Smooth muscle cell (in vitro differentiated cells): ENCODE measurements around the gene PPP1R17. TPM values are rescaled to one million over a fixed set of nuclear protein-coding genes. Genes with fewer than 3 reads are reported as not detected.

Experiments
- DNase-seq: peaks from one replicate; lab custom pipeline; 2025; ENCODE audit not compliant: unreplicated experiment; lab: John Stamatoyannopoulos, UW
- H2AFZ ChIP-seq: fragments of 200-600 bp; sonication (generic); 2 replicates; pipeline ENCODE4 v1.6.0; 2016; ENCODE audit warnings: antibody characterized with exemption, low read depth, mild to moderate bottlenecking
- H3F3A ChIP-seq: fragments of 200-600 bp; sonication (generic); 2 replicates; pipeline ENCODE4 v1.6.0; 2017; ENCODE audit warnings: antibody characterized with exemption, low read depth
- H3K27ac ChIP-seq: fragments of 200-600 bp; sonication (generic); 2 replicates; pipeline ENCODE4 v1.5.1; 2016; ENCODE audit warnings: low read depth, mild to moderate bottlenecking
- H3K27me3 ChIP-seq: fragments of 200-600 bp; sonication (generic); 2 replicates; pipeline ENCODE4 v1.6.1; 2016; ENCODE audit warnings: low read depth, mild to moderate bottlenecking
- H3K36me3 ChIP-seq: fragments of 200-600 bp; sonication (generic); 2 replicates; pipeline ENCODE4 v1.5.1; 2016; ENCODE audit warnings: low read depth
- H3K4me1 ChIP-seq: fragments of 200-600 bp; sonication (generic); 2 replicates; pipeline ENCODE4 v1.5.1; 2016; ENCODE audit warnings: low read depth
- H3K4me2 ChIP-seq: fragments of 200-600 bp; sonication (generic); 2 replicates; pipeline ENCODE4 v1.6.0; 2016; ENCODE audit warnings: mild to moderate bottlenecking
- H3K4me3 ChIP-seq: fragments of 200-600 bp; sonication (generic); 2 replicates; pipeline ENCODE4 v1.5.1; 2016; ENCODE audit warnings: mild to moderate bottlenecking
- H3K79me2 ChIP-seq: fragments of 200-600 bp; sonication (generic); 2 replicates; pipeline ENCODE4 v1.6.0; 2016; ENCODE audit warnings: low read depth, mild to moderate bottlenecking
- H3K9ac ChIP-seq: fragments of 200-600 bp; sonication (generic); 2 replicates; pipeline ENCODE4 v1.6.0; 2016; ENCODE audit warnings: low read depth
- H3K9me3 ChIP-seq: fragments of 200-600 bp; sonication (generic); replicated peaks from 2 replicates; pipeline ENCODE4 v1.5.1; 2016; ENCODE audit warnings: low read depth
- H4K20me1 ChIP-seq: fragments of 200-600 bp; sonication (generic); 2 replicates; pipeline ENCODE4 v1.6.0; 2016; ENCODE audit warnings: low read depth
- CTCF ChIP-seq: fragments of 200-600 bp; sonication (generic); IDR thresholded peaks from 2 replicates; pipeline ENCODE4 v1.5.1; 2017; ENCODE audit warnings: borderline replicate concordance, mild to moderate bottlenecking, antibody characterized with exemption; ENCODE audit not compliant: insufficient read depth, poor library complexity, severe bottlenecking
- WGBS: methylation state at CpG from one replicate; pipeline ENCODE4 v1.1.7; 2016; ENCODE audit warnings: low lambda C conversion rate; 5-methylcytosine and 5-hydroxymethylcytosine counted together
- polyA plus RNA-seq: library from polyadenylated mRNA; unstranded; fragments of >200 nt; fragmentation: Nextera tagmentation; extraction: Ambion mirVana; gene quantifications from 2 replicates; pipeline ENCODE4 v1.2.1, GENCODE V29; 2016
- total RNA-seq: library from RNA; depleted of rRNA; stranded (reverse); fragments of >200 nt; gene quantifications from 2 replicates; pipeline ENCODE4 v1.2.3, GENCODE V29; 2014

PPP1R17 gene
- total and polyA plus RNA-seq, 2 experiments from 2014 or later: not detected

GRCh38 chr7:31692451-31692850 is 5.4 kb downstream of the PPP1R17 start:
- Histone ChIP-seq H3K36me3 (no peaks in the 10 kb centered on the region), H3K79me2 (no peaks in the 10 kb centered on the region), H3K9me3 (no peaks in the 10 kb centered on the region), H3K27ac (no peak overlapping the region), H2AFZ (no peak overlapping the region), H3K4me2 (no peak overlapping the region), H4K20me1 (no peaks in the 10 kb centered on the region), H3K4me1 (no peaks in the 10 kb centered on the region), H3F3A (no peaks in the 10 kb centered on the region), H3K27me3 (peaks cover 27% of the 10 kb centered on the region), H3K4me3 (no peak overlapping the region), H3K9ac (no peak overlapping the region)
- WGBS: 82% methylated on average over 5 of the region's 5 CpGs
- no peak for TF ChIP-seq CTCF
- DNase-seq: no peak

- Histone ChIP-seq H3K36me3 (no peaks in the 10 kb centered on the region), H3K27ac (no peak overlapping the region), H3K4me2 (no peak overlapping the region), H3K4me1 (no peaks in the 10 kb centered on the region), H3K9me3 (no peaks in the 10 kb centered on the region), H2AFZ (no peak overlapping the region), H3K79me2 (no peaks in the 10 kb centered on the region), H3K9ac (no peak overlapping the region), H3K4me3 (no peak overlapping the region), H3F3A (no peaks in the 10 kb centered on the region), H3K27me3 (peaks cover 24% of the 10 kb centered on the region), H4K20me1 (no peaks in the 10 kb centered on the region)
- no peak for DNase-seq
- no peak for TF ChIP-seq CTCF
- WGBS: 46% methylated on average over 2 of the region's 2 CpGs
Measured at GRCh38 chr7:31692871-31693270, 5.9 kb downstream of the PPP1R17 start.

- TF ChIP-seq CTCF: no peak
- DNase-seq: no peak
- WGBS: 78% methylated on average over 6 of the region's 6 CpGs
- H3K4me3 ChIP-seq: no peak overlapping the region
- no peak overlapping the region for H3K4me2 ChIP-seq
- H3K36me3 ChIP-seq: no peaks in the 10 kb centered on the region
- no peak overlapping the region for H2AFZ ChIP-seq
- no peaks in the 10 kb centered on the region for H4K20me1 ChIP-seq
- no peaks in the 10 kb centered on the region for H3K79me2 ChIP-seq
- no peak overlapping the region for H3K27ac ChIP-seq
- H3K4me1 ChIP-seq: no peaks in the 10 kb centered on the region
- no peaks in the 10 kb centered on the region for H3K9me3 ChIP-seq
- no peaks in the 10 kb centered on the region for H3F3A ChIP-seq
- H3K9ac ChIP-seq: no peak overlapping the region
- peaks cover 10% of the 10 kb centered on the region for H3K27me3 ChIP-seq
Measured at GRCh38 chr7:31695859-31696614, 9.0 kb downstream of the PPP1R17 start.

GRCh38 chr7:31699050-31699449 is 12.0 kb downstream of the PPP1R17 start:
- Histone ChIP-seq H3K9me3 (no peaks in the 10 kb centered on the region), H3K4me1 (no peaks in the 10 kb centered on the region), H3K27me3 (peaks cover 10% of the 10 kb centered on the region), H4K20me1 (no peaks in the 10 kb centered on the region), H3K9ac (no peak overlapping the region), H3K4me3 (no peak overlapping the region), H3K36me3 (no peaks in the 10 kb centered on the region), H2AFZ (no peak overlapping the region), H3K79me2 (no peaks in the 10 kb centered on the region), H3K4me2 (no peak overlapping the region), H3F3A (no peaks in the 10 kb centered on the region), H3K27ac (no peak overlapping the region)
- WGBS: 56% methylated on average over 2 of the region's 2 CpGs
- DNase-seq: no peak
- no peak for TF ChIP-seq CTCF
